Erythroblast (primary cell): Measurements from ENCODE around the gene PPM1J.
"Not testable (repeated sequence)": the region's sequence is repeated elsewhere in the genome, so short reads cannot be mapped to it uniquely, and the experiment has no call there.

Experiments
- DNase-seq, 2 experiments: peaks; one replicate each; lab custom pipeline; 2025; lab: John Stamatoyannopoulos, UW
- GATA1 ChIP-seq: IDR thresholded peaks from 2 replicates; pipeline ENCODE4 v1.6.1; 2011; ENCODE audit warnings: low read depth, mild to moderate bottlenecking, control low read depth, low read length, moderate library complexity
- POLR2A ChIP-seq: IDR thresholded peaks from 2 replicates; pipeline ENCODE4 v1.6.1; 2011; ENCODE audit warnings: mild to moderate bottlenecking, low read length

The PPM1J gene, protein sequence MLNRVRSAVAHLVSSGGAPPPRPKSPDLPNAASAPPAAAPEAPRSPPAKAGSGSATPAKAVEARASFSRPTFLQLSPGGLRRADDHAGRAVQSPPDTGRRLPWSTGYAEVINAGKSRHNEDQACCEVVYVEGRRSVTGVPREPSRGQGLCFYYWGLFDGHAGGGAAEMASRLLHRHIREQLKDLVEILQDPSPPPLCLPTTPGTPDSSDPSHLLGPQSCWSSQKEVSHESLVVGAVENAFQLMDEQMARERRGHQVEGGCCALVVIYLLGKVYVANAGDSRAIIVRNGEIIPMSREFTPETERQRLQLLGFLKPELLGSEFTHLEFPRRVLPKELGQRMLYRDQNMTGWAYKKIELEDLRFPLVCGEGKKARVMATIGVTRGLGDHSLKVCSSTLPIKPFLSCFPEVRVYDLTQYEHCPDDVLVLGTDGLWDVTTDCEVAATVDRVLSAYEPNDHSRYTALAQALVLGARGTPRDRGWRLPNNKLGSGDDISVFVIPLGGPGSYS

DNA sequence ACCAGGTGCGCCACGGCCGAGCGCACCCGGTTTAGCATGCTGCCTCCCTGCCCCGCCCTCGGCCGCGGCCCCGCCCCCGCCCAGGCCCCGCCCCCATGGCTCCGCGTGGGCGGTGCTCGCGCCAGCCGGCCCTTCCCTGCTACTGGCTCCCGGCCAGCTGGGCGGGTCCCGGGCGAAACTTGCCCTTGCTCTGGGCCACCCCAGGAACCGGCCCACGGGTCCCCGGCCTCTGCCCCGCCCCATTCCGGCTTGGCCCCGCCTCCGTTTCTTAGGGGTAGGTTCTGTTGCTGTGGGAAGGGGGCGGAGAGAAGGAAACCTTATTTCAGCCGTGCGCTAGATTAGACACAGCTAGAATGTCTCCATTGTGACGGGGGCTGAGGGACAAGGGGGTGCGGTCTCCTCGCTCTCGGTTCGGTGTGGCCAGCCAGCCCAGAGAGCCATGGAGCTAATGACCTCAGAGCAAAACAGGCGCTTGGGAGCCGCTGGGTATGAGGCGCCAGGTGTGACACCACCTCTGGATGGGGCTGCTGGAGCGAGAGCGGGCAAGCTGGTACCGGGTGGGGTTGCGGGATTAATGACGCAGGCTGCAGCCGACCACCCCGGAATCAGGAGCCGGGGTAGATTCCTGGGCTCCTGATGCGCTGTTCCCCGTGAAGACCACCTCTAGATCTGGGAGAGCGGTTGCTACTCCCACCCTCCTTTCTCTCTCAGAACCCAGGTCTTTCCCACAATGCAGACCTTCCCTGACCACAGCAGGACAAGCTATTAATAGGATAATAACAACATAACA, at the start of gene PPM1J:
Gene PPM1J (minus strand): TSS at position 69 of the 790 bp plus-strand sequence. CDS start 31 bp downstream, at position 38.
- DNase-seq: peak; percentile 95 to 97
- TF ChIP-seq POLR2A (no peak), GATA1 (no peak)

DNA sequence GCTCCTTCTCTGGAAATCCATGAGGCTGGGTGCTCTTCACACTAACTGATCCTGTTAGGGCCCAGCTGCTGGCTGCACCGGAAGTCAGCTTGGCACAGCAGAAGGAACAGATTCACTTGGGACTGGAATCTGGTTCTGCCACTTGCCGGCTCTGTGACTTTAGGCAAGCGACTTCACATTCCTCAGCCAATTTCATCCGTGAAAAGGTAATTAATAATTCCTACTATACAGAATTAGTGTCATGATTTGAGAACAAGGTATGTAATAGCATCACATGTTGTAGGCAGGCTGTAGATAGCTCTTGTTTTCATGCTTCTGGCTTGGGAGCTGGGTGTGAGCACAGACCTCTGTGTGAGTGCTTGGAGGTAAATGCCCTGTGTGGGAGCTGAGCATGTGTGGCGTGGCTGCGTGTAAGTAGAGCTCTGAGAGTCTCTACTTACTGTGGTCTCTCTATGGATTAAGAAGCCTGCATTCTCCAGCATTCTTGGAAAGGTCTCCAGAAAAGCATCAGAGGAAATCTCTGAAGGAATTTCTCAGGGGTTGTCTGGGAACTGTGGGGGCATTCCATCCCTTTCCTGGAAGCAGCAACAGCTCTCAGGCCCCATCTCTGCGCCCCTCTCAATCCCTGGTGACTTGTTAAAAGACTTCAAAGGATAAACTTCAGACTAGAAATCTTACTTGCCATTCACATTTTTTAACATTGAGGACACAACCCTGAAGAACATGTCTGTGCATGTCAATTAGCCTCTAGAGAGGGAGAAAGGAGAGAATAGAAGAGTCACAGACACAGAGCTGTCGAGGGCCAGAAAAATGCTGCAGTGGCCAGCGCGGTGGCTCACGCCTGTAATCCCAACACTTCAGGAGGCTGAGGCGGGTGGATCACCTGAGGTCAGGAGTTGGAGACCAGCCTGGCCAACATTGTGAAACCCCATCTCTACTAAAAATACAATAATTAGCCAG, 47.7 kb upstream of the PPM1J start:
- DNase-seq: no peak

DNA sequence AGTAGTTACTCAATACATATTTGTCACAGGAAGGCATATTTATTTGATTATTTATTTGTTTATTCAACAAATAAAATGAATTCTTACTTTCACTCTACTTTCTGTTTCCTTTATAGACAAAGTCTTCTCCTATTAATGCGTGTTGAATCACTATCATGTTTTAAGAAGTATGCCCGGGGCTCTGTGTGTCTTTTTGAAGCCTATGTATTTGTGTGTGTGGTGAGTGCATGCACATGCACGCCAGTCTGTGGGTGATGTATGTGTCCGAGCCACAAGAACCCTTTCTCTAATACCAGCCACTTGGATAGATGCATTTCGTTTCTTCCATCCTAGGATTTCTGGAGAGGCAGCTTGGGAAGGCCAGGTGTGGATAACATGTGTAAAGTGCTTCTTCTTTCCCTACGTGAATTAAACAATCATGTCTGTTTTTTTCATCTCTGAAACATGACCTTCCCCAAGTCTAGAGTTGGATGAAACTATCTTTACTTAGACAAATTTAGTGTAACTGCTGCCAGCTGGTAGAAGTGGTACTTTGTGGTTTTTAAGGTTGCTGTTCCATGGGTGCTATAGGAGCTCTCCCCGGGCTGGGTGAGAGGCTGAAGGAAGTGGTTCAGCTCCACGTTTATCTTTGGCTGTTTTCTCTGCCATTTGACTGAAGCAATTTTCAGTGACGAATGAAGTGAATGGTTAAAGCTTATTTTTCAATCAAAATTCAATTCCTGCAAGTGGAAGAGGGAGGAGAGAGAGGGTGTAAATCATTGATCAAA, 46.8 kb upstream of the PPM1J start:
- no peak for DNase-seq
- TF ChIP-seq GATA1 (no peak), POLR2A (no peak)

More for the DNA sequence above, 47.7 kb upstream of the PPM1J start:
- TF ChIP-seq POLR2A (no peak), GATA1 (no peak)

DNA sequence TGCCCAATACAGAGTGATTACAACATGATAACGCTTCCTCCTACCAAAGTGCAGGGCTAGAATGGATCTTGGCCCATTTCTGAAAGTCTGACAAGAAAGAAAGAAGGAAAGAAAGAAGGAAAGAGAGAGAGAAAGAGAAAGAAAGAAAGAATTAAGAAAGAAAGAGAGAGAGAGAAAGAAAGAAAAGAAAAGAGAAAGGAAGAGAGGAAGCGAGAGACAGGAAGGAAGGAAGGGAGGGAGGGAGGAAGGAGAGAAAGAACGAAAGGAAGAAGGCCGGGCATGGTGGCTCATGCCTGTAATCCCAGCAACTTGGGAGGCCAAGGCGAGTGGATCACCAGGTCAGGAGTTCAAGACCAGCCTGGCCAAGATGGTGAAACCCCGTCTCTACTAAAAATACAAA, 44.1 kb upstream of the PPM1J start:
- TF ChIP-seq GATA1: no peak
- no peak for TF ChIP-seq POLR2A
- DNase-seq: no peak

DNA sequence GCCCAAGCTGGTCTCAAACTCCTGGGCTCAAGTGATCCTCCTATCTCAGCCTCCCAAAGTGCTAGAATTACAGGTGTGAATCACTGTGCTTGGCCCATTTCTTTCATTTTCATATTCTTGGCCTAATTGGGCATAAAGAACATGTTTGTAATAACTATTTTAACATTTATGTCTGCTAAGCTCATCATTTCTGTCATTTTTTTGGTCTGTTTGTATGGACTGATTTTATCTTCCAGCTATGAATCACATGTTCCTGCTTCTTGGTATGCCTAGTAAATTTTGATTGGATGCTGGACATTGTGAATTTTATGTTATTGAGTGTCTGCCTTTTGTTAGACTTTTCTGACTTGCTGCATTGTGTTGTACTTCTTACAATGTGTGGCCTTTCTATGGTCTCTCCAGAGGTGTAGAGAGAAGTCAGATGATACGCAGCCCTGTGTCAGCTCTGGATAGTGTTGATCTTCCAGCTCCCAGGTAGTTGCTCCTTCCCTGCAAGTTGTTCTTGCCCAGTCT, 39.0 kb upstream of the PPM1J start:
- DNase-seq: no peak
- TF ChIP-seq GATA1: no peak
- TF ChIP-seq POLR2A: no peak

DNA sequence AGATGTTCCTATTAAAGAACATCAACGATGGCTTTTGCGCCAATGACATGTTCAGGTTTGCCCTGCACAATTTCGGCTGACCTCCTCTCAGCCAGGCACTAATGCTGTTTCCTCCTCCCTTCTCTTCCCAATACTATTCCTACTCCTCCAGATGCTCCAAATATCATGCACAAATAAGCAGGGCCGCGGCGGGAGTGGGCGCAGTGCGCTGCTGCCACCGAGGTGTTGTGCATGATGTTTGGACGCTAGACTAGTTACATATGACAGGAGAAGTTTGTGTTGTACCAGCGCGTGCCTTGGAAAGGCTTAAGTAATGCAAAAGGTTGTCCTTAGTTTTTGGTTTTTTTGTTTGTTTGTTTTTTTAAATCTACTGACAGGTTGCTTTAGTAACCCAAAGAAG, 33.3 kb upstream of the PPM1J start:
- no peak for TF ChIP-seq GATA1
- TF ChIP-seq POLR2A: no peak
- no peak for DNase-seq

DNA sequence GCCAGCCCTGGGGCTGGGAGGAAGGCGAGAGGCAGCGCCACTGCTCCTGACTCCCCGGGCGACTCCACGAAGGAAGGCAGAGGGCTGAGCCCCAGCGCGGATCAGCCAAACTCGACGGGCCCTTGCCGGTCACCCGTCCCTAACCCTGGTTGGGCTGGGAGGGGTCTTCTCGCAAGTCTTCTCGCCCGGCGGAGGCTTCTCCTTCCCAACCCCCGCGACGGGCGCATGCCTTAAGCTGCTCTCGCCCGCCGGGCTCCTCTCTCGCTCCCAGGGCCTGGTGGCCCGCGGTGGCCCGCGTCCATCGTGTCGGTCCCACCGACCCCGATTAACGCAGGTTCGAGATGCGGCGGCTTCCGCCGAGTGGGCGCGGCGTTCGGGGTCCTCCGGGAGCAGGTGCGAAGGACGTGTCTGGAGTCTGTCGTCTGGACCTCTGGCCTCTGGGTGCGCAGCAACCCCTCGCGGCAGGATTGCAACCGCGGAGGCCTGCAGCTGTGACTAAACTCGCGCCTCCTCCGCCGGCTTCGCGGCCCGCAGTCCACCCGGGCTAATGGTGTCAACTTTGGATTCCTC, 29.0 kb upstream of the PPM1J start:
- TF ChIP-seq GATA1 (no peak), POLR2A (no peak)
- no peak for DNase-seq

DNA sequence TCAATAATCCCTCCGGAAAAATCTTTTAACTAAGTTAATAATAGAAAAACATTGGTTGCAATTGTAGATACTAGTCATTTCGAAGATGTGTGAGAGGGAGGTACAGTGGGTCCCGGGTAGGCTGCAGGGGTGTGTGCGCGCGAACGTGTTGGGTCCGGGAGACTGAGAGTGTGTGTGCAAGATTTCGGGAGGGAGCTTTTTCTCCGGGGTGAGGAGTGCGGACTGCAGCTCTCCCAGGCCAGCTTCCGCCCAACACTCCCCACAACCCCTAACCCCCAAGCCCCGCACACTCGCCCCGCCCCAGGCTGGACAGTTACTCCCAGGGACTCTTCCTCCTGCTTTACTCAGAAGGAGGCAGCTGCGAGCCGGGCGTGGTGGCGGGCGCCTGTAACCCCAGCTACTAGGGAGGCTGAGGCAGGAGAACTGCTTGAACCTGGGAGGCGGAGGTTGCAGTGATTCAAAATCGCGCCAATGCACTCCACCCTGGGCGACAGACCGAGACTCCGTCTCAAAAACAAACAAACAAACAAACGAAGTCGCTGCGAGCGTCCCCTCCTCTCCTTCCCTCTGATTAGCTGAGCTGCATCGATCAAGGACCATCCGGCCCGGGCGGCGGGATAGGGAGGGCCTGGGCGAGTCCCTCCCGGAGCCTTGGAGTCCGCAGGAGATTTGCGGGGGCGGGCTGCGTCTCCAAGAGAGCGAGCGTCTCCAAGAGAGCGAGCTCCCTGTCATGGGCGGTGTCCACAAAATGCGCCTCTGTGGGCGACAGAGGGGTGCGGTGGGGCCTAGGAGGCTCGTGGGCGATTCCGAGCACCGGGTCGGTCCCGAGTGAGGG, 28.3 kb upstream of the PPM1J start:
- TF ChIP-seq POLR2A (no peak), GATA1 (no peak)
- DNase-seq: no peak

DNA sequence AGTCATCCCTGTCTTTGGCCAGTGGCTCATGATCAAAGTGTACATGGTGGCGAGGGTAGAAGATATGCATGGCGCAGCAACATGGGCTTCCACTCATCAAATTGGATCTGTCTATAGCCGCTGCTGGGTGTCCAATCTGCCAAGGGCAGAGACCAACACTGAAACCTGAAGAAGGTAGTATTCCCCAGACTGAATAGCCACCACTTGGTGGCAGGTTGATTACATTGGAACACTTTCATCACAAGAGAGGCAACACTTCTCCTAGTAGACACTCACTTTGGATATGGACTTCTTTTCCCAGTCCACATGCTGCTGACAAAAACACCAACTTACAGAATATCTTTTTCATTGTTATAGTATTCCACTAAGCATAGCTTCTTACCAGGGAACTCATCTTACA, 22.4 kb upstream of the PPM1J start:
- no peak for DNase-seq
- TF ChIP-seq POLR2A (no peak), GATA1 (no peak)

DNA sequence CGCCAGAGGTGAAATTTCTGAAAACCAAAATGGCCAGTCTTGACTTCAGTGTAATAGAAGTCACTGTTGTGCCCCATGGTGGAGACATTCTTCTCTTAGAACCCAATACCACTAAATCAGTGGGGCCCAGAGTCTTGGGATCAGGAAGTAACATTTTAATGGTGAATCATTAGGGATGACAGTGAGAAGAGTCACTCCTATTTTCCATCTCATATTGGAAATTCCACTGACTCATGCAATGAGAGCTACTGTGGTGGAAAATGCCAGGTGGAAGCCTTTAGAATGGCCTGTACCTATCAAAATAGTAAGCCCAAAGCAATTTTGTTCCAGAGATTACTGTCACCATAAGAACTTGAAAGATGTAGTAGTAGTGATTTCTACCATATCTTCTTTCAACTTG, 20.6 kb upstream of the PPM1J start:
- TF ChIP-seq POLR2A (no peak), GATA1 (no peak)
- DNase-seq: no peak

DNA sequence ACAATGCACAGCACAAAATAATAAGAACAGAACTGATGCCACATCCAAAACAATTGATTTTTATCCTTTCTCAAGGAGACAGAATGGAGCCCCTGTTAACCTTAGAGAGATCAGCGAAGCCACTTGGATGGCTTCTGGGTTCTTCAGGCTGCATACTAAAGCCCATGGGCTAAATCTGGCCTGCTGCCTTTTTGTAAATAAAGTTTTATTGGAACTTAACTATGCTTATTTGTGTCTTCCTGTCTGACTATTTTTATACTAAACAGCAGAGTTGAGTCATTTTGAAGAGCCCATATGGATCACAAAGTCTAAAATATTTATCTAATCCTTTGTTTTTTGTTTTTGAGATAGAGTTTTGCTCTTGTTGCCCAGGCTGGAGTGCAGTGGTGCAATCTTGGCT, 16.3 kb upstream of the PPM1J start:
- no peak for DNase-seq
- TF ChIP-seq POLR2A (no peak), GATA1 (no peak)

DNA sequence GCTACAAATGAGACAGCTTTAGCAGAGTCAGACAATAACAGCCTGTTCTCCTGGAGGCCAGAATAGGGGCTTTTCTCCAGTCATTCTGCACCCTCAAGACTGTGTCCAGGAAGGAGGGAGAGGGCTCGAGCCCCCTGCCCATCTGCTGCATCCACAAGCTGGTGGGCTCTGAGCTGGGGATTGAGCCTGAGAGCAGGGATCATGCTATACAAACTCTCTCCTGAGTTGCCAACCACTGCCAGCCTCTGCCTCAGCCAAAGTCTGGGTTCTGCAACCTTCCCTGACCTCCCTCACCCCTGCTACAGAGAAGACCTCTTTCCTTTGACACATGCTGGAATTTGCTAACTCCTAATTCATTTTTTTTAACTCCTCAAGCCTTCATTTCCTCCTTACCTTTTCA, 14.8 kb upstream of the PPM1J start:
- no peak for TF ChIP-seq POLR2A
- no peak for DNase-seq

DNA sequence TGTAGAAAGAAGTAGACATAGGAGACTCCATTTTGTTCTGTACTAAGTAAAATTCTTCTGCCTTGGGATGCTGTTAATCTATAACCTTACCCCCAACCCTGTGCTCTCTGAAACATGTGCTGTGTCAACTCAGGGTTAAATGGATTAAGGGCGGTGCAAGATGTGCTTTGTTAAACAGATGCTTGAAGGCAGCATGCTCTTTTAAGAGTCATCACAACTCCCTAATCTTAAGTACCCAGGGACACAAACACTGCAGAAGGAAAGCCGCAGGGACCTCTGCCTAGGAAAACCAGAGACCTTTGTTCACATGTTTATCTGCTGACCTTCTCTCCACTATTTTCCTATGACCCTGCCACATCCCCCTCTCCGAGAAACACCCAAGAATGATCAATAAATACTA, 13.9 kb upstream of the PPM1J start:
- DNase-seq: not testable (repeated sequence)

DNA sequence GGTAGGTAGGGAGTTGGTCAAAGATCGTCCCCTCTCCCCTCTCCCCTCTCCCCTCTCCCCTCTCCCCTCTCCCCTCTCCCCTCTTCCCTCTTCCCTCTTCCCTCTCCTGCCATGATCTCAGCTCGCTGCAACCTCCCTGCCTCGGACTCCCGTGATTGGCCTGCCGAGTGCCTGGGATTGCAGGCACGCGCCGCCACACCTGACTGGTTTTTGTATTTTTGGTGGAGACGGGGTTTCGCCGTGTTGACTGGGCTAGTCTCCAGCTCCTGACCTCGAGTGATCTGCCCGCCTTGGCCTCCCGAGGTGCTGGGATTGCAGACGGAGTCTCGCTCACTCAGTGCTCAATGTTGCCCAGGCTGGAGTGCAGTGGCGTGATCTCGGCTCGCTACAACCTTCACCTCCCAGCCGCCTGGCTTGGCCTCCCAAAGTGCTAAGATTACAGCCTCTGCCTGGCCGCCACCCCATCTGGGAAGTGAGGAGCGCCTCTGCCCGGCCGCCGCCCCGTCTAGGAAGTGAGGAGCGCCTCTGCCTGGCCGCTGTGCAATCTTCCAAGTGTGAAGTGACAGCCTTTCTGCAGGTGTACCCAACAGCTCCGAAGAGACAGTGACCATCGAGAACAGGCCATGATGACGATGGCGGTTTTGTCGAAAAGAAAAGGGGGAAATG, 13.3 kb upstream of the PPM1J start:
- DNase-seq: not testable (repeated sequence)
